Mesendoderm (in vitro differentiated cells): ENCODE measurements around the gene SYNGAP1.

Experiments used
- DNase-seq: peaks from one replicate; pipeline ENCODE4 v3.0.0; 2013
- H2AK5ac ChIP-seq: 2 replicates; pipeline ENCODE4 v1.6.1; 2013; ENCODE audit warnings: low read length, inconsistent platforms
- H2BK120ac ChIP-seq: 2 replicates; pipeline ENCODE4 v1.6.1; 2013; ENCODE audit warnings: low read depth, mild to moderate bottlenecking, low read length, moderate library complexity, mixed read lengths
- H2BK15ac ChIP-seq: replicated peaks from 2 replicates; pipeline ENCODE4 v1.6.1; 2013; ENCODE audit warnings: low read depth, mild to moderate bottlenecking, moderate library complexity
- H2BK5ac ChIP-seq: 2 replicates; pipeline ENCODE4 v1.6.1; 2013; ENCODE audit warnings: low read length, inconsistent platforms
- H3K18ac ChIP-seq: 2 replicates; pipeline ENCODE4 v1.6.1; 2013; ENCODE audit warnings: mild to moderate bottlenecking, low read length, mixed read lengths
- H3K23ac ChIP-seq: one replicate; pipeline ENCODE4 v1.6.1; 2013; ENCODE audit warnings: low read length
- H3K27ac ChIP-seq: 2 replicates; pipeline ENCODE4 v1.5.1; 2013; ENCODE audit warnings: low read depth, mild to moderate bottlenecking, inconsistent platforms, low read length, moderate library complexity
- H3K27me3 ChIP-seq: 2 replicates; pipeline ENCODE4 v1.6.1; 2013; ENCODE audit warnings: low read length, control low read depth, mild to moderate bottlenecking, inconsistent platforms; ENCODE audit not compliant: insufficient read depth, poor library complexity
- H3K36me3 ChIP-seq: 2 replicates; pipeline ENCODE4 v1.6.1; 2013; ENCODE audit warnings: low read length, inconsistent platforms; ENCODE audit not compliant: control insufficient read depth, insufficient read depth
- H3K4ac ChIP-seq: one replicate; pipeline ENCODE4 v1.6.1; 2013; ENCODE audit warnings: low read depth, mild to moderate bottlenecking, low read length, moderate library complexity
- H3K4me1 ChIP-seq: 2 replicates; pipeline ENCODE4 v1.6.1; 2013; ENCODE audit warnings: low read depth, low read length, inconsistent platforms; ENCODE audit not compliant: control insufficient read depth
- H3K4me2 ChIP-seq: 2 replicates; pipeline ENCODE4 v1.6.1; 2013; ENCODE audit warnings: low read length
- H3K4me3 ChIP-seq: 2 replicates; pipeline ENCODE4 v1.5.1; 2013; ENCODE audit warnings: mild to moderate bottlenecking, low read length
- H3K56ac ChIP-seq: one replicate; pipeline ENCODE4 v1.6.1; 2013; ENCODE audit warnings: low read length
- H3K79me1 ChIP-seq: 2 replicates; pipeline ENCODE4 v1.6.1; 2013; ENCODE audit warnings: low read length, inconsistent platforms
- H3K79me2 ChIP-seq: 2 replicates; pipeline ENCODE4 v1.6.1; 2013; ENCODE audit warnings: mild to moderate bottlenecking, low read length; ENCODE audit not compliant: control insufficient read depth, insufficient read depth
- H3K9ac ChIP-seq: 2 replicates; pipeline ENCODE4 v1.6.1; 2013; ENCODE audit warnings: low read length, inconsistent platforms
- H4K5ac ChIP-seq: one replicate; pipeline ENCODE4 v1.6.1; 2013; ENCODE audit warnings: low read length
- H4K8ac ChIP-seq: one replicate; pipeline ENCODE4 v1.6.1; 2013; ENCODE audit warnings: low read depth, mild to moderate bottlenecking, control low read depth, low read length, moderate library complexity
- WGBS: extraction: QIAGEN DNeasy Blood & Tissue Kit; methylation state at CpG from one replicate; pipeline ENCODE4 v1.1.7; 2013; ENCODE audit warnings: low lambda C conversion rate, missing lambda C conversion rate; ENCODE audit not compliant: insufficient coverage; ENCODE audit errors: extremely low coverage; 5-methylcytosine and 5-hydroxymethylcytosine counted together

SYNGAP1 gene

DNA sequence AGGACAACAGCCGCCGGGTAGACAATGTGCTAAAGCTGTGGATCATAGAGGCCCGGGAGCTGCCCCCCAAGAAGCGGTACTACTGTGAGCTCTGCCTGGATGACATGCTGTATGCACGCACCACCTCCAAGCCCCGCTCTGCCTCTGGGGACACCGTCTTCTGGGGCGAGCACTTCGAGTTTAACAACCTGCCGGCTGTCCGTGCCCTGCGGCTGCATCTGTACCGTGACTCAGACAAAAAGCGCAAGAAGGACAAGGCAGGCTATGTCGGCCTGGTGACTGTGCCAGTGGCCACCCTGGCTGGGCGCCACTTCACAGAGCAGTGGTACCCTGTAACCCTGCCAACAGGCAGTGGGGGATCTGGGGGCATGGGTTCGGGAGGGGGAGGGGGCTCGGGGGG is 17.8 kb downstream of the SYNGAP1 start:
- DNase-seq = no peak
- Histone ChIP-seq H4K8ac (no peak overlapping the region), H2BK15ac (no peak overlapping the region), H3K79me1 (peaks cover 12% of the 10 kb centered on the region), H3K23ac (no peak overlapping the region), H3K9ac (no peak overlapping the region), H3K18ac (no peak overlapping the region), H3K27ac (no peak overlapping the region), H3K4me3 (no peak overlapping the region), H2AK5ac (no peak overlapping the region), H2BK5ac (no peak overlapping the region), H3K79me2 (peaks cover 9% of the 10 kb centered on the region), H3K36me3 (peaks cover 28% of the 10 kb centered on the region), H3K4me1 (peaks cover 7% of the 10 kb centered on the region), H3K27me3 (no peaks in the 10 kb centered on the region), H3K56ac (no peak overlapping the region), H3K4me2 (no peak overlapping the region), H2BK120ac (no peak overlapping the region), H3K4ac (no peak overlapping the region), H4K5ac (no peak overlapping the region)
- WGBS = no CpG with 5 or more reads among the region's 18 CpGs

DNA sequence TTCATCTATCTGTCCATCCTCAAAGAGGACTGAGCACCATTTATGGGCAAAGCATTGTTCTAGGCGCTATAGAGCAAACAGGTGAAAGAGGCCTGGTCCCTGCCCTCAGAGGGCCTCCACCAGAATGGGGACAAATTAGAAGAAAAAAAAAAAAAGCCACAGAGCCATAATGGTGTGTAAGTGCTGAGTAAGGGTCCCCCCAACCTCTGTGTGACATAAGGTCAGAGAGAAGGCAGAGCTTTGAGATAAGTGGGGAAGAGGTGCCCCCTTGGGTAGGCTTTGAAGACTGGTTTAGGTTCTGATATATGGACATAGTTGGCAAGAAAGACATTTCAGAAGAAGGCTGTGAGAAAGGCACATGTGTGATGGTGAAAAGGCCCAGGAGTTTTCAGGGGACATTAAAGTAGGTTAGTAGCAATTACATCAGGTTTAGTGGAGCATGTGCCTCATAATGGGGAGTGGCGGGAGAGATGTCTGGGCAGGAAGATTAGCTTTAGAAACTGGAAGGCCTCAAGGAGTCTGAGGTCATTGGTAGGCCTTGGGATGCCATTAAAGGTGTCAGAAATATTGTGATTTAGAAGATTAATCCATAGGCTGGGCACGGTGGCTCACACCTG is 19.2 kb downstream of the SYNGAP1 start:
- Histone ChIP-seq H3K79me1 (peaks cover 9% of the 10 kb centered on the region), H3K4me2 (no peak overlapping the region), H2BK15ac (no peak overlapping the region), H2BK5ac (no peak overlapping the region), H2AK5ac (no peak overlapping the region), H3K4ac (no peak overlapping the region), H3K79me2 (peaks cover 4% of the 10 kb centered on the region), H4K8ac (no peak overlapping the region), H3K36me3 (peaks cover 30% of the 10 kb centered on the region), H3K23ac (no peak overlapping the region), H4K5ac (no peak overlapping the region), H3K4me1 (no peaks in the 10 kb centered on the region), H3K27me3 (no peaks in the 10 kb centered on the region), H3K27ac (no peak overlapping the region), H3K18ac (no peak overlapping the region), H2BK120ac (no peak overlapping the region), H3K4me3 (no peak overlapping the region), H3K56ac (no peak overlapping the region), H3K9ac (no peak overlapping the region)
- no CpG with 5 or more reads among the region's 3 CpGs for WGBS
- no peak for DNase-seq

DNA sequence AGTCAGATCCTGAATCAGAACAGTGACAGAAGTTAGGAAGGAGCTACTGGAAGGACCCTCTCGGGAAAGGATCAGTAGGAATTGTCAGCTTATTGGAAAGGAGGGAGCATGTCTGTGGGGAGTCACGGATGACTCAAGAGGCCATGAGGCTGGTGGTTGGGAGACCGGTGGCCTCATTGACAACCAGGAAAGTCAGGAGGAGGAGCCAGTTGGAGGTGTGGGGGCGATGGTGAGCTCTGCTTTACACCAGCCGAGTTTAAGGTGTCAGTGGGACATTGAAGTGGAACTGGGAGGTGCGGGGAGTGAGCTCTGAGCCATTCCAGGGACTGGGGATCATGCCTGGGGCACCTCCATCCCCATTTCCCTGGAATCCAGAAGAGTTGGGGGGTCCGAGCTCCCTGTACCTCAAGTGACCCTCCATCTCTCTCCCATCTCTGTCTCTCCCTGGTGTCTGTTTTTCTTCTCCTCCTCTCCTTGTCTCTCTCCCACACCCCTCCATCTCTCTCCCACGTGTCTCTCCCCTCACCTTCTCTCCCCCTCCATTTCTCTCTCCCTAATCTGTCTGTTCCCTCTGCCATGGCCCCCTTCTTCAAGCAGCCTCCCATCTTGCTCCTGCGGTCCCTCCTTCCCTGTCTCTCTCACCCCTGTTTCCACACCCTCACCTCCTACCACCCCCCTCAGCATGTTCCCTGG is 20.2 kb downstream of the SYNGAP1 start:
- Histone ChIP-seq H3K4ac (no peak overlapping the region), H3K56ac (no peak overlapping the region), H3K18ac (no peak overlapping the region), H3K4me2 (no peak overlapping the region), H3K79me2 (peaks cover 1% of the 10 kb centered on the region), H3K9ac (no peak overlapping the region), H2BK5ac (no peak overlapping the region), H3K27me3 (no peaks in the 10 kb centered on the region), H2BK15ac (no peak overlapping the region), H2BK120ac (no peak overlapping the region), H3K4me3 (no peak overlapping the region), H2AK5ac (no peak overlapping the region), H3K4me1 (no peaks in the 10 kb centered on the region), H3K36me3 (peaks cover 31% of the 10 kb centered on the region), H3K79me1 (peaks cover 6% of the 10 kb centered on the region), H4K5ac (no peak overlapping the region), H3K27ac (no peak overlapping the region), H3K23ac (no peak overlapping the region), H4K8ac (no peak overlapping the region)
- DNase-seq = peak; percentile 36
- WGBS = no CpG with 5 or more reads among the region's 9 CpGs

DNA sequence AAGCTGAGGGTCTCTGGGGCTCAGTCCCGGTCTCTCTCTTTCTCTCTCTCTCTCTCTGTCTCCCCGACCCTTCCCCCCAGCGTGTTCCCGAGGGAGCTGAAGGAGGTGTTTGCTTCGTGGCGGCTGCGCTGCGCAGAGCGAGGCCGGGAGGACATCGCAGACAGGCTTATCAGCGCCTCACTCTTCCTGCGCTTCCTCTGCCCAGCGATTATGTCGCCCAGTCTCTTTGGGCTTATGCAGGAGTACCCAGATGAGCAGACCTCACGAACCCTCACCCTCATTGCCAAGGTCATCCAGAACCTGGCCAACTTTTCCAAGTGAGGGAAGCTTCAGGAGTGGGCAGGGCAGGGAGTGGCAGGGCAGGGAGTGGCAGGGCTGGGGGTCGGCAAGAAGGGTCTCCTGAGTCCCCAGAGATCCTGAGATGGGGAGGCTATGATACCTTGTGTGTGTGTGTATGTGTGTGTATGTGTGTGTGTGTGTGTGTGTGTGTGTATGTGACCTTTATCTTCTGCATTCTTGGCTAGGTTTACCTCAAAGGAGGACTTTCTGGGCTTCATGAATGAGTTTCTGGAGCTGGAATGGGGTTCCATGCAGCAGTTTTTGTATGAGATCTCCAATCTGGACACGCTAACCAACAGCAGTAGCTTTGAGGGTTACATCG is 20.9 kb downstream of the SYNGAP1 start:
- Histone ChIP-seq H3K4me2 (no peak overlapping the region), H3K9ac (no peak overlapping the region), H4K5ac (no peak overlapping the region), H3K79me2 (no peaks in the 10 kb centered on the region), H2BK120ac (no peak overlapping the region), H3K4me3 (no peak overlapping the region), H3K4ac (no peak overlapping the region), H3K56ac (no peak overlapping the region), H3K23ac (no peak overlapping the region), H3K4me1 (no peaks in the 10 kb centered on the region), H4K8ac (no peak overlapping the region), H2BK5ac (no peak overlapping the region), H3K27me3 (no peaks in the 10 kb centered on the region), H3K79me1 (peaks cover 1% of the 10 kb centered on the region), H3K27ac (no peak overlapping the region), H2BK15ac (no peak overlapping the region), H3K36me3 (peaks cover 27% of the 10 kb centered on the region), H2AK5ac (no peak overlapping the region), H3K18ac (no peak overlapping the region)
- WGBS = no CpG with 5 or more reads among the region's 19 CpGs
- DNase-seq = no peak

DNA sequence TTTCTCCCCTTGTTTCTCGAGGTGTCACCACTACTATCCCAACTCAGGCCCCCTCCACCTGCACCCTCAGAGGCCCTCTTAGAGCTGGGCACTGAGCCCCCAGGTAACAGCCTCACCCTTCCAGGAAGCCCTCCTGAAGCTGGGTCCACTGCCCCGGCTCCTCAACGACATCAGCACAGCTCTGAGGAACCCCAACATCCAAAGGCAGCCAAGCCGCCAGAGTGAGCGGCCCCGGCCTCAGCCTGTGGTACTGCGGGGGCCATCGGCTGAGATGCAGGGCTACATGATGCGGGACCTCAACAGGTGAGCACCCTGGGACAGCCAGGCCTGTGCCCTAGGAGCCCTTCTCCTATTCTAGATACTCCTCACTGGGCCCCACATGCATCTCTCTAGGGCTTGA is 21.6 kb downstream of the SYNGAP1 start:
- Histone ChIP-seq H3K18ac (no peak overlapping the region), H3K4me2 (no peak overlapping the region), H3K23ac (no peak overlapping the region), H4K5ac (no peak overlapping the region), H3K79me2 (no peaks in the 10 kb centered on the region), H3K4me1 (no peaks in the 10 kb centered on the region), H3K4ac (no peak overlapping the region), H3K79me1 (peaks cover 1% of the 10 kb centered on the region), H2BK15ac (no peak overlapping the region), H3K56ac (no peak overlapping the region), H3K36me3 (peaks cover 24% of the 10 kb centered on the region), H3K9ac (no peak overlapping the region), H3K27ac (no peak overlapping the region), H2AK5ac (no peak overlapping the region), H3K27me3 (no peaks in the 10 kb centered on the region), H4K8ac (no peak overlapping the region), H3K4me3 (no peak overlapping the region), H2BK120ac (no peak overlapping the region), H2BK5ac (no peak overlapping the region)
- no CpG with 5 or more reads among the region's 9 CpGs for WGBS
- DNase-seq = no peak
